ENCODE measurements around the gene CCDC7.

- no peak for TF ChIP-seq POLR2A (IDR thresholded peaks at IDR 0.05; ENCODE audit: low read depth, low read length)
- no peak for TF ChIP-seq POLR2AphosphoS5 (IDR thresholded peaks at IDR 0.05; ENCODE audit: low read depth, low read length)
Measured at GRCh38 chr10:32680803-32681557, 235.0 kb downstream of the CCDC7 start.

Data from GM12892 (cell line).